Adipocyte (in vitro differentiated cells): ENCODE measurements around the gene C14orf180.

Experiments used
- DNase-seq: peaks from one replicate; pipeline ENCODE4 v3.0.0-alpha.2; 2015; ENCODE audit warnings: low read depth
- H3K27me3 ChIP-seq: replicated peaks from 2 replicates; pipeline ENCODE4 v1.7.0; 2013; ENCODE audit warnings: mild to moderate bottlenecking, low read length, moderate library complexity; ENCODE audit not compliant: control insufficient read depth, insufficient read depth
- H3K36me3 ChIP-seq: 2 replicates; pipeline ENCODE4 v1.7.0; 2013; ENCODE audit warnings: low read length, mild to moderate bottlenecking, moderate library complexity; ENCODE audit not compliant: control insufficient read depth, insufficient read depth, severe bottlenecking
- H3K4me1 ChIP-seq: 2 replicates; pipeline ENCODE4 v1.7.0; 2013; ENCODE audit warnings: mild to moderate bottlenecking, low read length, moderate library complexity; ENCODE audit not compliant: control insufficient read depth, insufficient read depth
- H3K4me3 ChIP-seq: 2 replicates; pipeline ENCODE4 v1.7.0; 2013; ENCODE audit warnings: mild to moderate bottlenecking, low read length, moderate library complexity
- H3K9ac ChIP-seq: 2 replicates; pipeline ENCODE4 v1.7.0; 2013; ENCODE audit warnings: mild to moderate bottlenecking, low read length, moderate library complexity
- H3K9me3 ChIP-seq: 2 replicates; pipeline ENCODE4 v1.7.0; 2013; ENCODE audit warnings: mild to moderate bottlenecking, low read length, moderate library complexity; ENCODE audit not compliant: control insufficient read depth

The C14orf180 gene

DNA sequence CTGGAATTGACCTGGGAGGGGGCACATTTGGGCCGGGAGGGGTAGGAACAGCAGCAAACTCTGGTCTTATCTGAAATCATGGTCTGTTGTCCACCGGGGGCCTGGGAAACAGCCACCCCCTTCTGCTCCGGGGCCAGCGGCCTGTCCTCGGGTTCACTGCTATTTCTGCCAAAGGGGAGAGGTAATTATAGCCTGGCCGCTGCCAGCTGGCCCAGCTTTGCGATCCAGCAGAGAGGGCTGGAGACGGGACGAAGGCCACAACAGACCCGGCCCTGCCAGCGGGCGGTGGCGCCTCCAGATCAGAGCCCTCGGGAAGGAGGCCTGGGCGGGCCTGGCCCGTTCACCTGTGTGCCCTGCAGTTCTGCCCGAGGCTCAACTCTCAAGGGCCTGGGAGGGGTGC lies at the start of gene C14orf180:
Gene C14orf180, plus strand, starts transcription at position 258 of the 400 bp plus-strand sequence. CDS start 6,667 bp downstream, outside the sequence.
- H3K27me3 ChIP-seq = peaks cover 28% of the 10 kb centered on the region
- H3K36me3 ChIP-seq = peaks cover 6% of the 10 kb centered on the region
- peak within 1 kb of the TSS; percentile 90 for H3K9ac ChIP-seq
- H3K4me1 ChIP-seq = peaks cover 63% of the 10 kb centered on the region
- peak within 1 kb of the TSS; percentile 79 for H3K4me3 ChIP-seq
- DNase-seq = no peak
- H3K9me3 ChIP-seq = no peaks in the 10 kb centered on the region

DNA sequence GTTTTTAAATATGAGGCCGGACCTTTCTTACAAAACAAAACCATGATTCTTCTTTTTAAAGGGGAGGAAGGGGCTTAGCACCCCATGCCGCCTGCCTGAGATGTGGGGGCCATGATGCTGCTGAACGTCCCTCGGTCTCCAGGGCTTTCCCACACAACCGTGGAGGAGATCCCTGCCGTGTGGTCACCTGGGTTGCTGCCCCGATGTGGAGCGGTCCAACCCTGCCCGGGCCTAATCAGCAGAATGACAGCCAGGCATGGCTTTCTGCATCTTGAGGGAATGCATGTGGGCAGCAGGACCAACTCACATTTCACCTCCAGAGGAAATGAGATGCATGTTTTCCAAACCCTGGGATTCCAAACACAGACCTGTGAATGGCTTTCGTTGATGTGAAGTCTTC lies 48.9 kb upstream of the C14orf180 start:
- no peak overlapping the region for H3K9ac ChIP-seq
- no peaks in the 10 kb centered on the region for H3K4me1 ChIP-seq

DNA sequence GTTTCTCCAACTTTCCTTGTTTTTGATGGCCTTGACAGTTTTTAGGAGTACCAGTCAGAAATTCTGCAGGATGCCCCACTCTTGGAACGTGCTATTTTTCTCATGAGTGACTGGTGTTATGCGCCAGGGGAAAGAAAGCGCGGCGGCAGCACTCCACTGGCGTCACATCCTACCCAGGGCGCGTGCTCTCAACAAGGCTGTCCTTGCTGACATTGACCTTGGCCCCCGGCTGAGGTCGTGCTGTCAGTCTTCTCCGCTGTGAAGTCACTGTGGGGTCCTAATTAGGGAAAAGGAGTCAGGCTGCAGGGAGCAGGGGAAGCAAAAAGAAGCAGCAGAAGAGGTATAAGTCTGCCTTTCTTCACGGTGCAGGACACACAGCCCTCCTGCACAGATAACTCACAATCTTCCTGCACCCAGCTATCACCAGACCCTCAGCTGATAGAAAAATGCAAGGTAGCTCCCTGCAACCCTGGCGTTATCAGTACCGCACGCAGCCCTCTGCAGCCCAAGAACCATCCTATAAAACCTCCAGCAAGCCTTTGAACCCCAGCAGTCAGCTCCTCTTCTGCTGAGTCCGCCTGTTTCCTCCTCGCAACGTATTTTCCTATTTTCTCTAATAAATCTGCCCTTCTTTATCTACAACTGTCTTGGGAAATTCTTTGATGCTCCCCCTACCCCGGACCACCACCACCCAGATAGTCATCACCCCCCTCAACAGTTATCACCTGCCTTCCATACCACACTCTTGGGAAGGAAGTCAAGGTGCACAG lies 48.0 kb upstream of the C14orf180 start:
- no peak overlapping the region for H3K4me3 ChIP-seq
- H3K4me1 ChIP-seq = no peaks in the 10 kb centered on the region
- H3K9me3 ChIP-seq = peaks cover 8% of the 10 kb centered on the region
- no peak overlapping the region for H3K9ac ChIP-seq
- DNase-seq = no peak
- H3K36me3 ChIP-seq = no peaks in the 10 kb centered on the region
- H3K27me3 ChIP-seq = peaks cover 9% of the 10 kb centered on the region

More for the DNA sequence above, 48.9 kb upstream of the C14orf180 start:
- Histone ChIP-seq H3K36me3 (no peaks in the 10 kb centered on the region), H3K9me3 (peaks cover 8% of the 10 kb centered on the region), H3K27me3 (peaks cover 9% of the 10 kb centered on the region), H3K4me3 (no peak overlapping the region)
- DNase-seq = no peak

DNA sequence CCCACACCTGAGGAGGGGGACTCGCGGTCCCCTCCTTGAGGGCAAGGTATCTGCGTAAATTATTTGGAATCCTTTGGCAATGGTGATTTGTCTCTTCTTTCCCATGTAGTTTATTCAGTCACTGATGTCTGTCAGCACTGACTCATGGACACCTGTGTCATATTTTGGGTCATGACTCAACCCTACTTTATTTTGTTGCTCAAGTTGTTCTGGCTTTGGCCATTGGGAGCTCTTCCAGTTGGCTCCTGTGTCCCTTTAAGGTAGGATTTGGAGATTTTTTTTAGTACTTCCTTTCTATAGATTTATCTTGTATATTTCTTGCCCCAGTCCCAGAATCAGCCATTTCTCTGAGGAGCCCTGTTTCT lies 47.4 kb upstream of the C14orf180 start:
- Histone ChIP-seq H3K9me3 (peaks cover 8% of the 10 kb centered on the region), H3K36me3 (no peaks in the 10 kb centered on the region), H3K4me3 (no peak overlapping the region), H3K9ac (no peak overlapping the region), H3K27me3 (peaks cover 9% of the 10 kb centered on the region), H3K4me1 (no peaks in the 10 kb centered on the region)
- DNase-seq = no peak

DNA sequence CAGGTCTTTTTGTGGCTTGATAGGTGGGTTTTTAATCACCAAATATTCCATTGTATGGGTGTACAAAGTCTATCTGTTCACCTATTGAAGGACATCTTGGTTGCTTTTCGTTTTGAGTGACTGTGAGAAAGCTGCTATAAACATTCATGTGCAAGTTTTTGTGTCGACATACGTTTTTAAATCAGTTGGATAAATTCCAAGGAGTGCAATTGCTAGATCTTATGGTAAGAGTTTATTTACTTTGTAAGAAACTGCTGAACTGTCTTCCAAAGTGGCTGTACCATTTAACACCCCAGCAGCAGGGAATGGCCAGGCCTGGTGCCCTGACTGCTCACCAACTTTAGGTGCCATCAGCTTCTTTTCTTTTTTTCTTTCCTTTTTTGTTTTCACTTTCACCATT lies 45.5 kb upstream of the C14orf180 start:
- no peaks in the 10 kb centered on the region for H3K36me3 ChIP-seq
- peaks cover 14% of the 10 kb centered on the region for H3K27me3 ChIP-seq
- no peaks in the 10 kb centered on the region for H3K9me3 ChIP-seq
- H3K4me1 ChIP-seq = no peaks in the 10 kb centered on the region
- no peak overlapping the region for H3K9ac ChIP-seq
- DNase-seq = no peak
- no peak overlapping the region for H3K4me3 ChIP-seq

DNA sequence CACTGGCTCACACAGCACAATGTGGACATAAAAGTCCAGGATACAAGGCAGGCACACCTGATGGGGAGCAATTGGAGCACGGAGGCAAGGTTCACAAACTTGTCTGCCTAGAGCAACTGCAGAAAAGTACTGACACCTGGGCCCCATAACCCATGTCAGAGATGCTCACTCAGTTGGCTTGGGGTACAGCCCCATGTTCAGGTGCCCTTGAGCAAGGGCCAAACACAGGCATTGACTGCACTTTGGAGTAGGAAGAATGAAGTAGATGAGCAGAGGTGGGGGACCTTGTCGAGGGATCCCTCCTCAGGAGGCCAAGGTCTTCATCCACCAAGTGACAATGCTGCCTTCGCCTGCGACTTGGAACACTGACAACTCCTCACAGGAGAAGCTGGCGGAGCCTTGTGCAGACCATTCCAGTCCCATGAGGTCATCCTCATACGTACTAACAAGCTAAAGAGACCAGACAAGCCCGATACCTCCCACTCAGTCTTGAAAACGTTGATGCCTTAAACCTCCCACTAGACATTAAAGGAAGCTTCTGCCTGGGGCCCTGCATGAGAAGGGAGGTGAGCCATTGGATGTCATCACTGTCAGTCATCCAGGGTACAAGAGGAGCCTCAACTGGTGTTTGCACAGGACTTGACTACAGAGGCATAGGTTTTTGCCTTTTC lies 42.5 kb upstream of the C14orf180 start:
- no peak overlapping the region for H3K4me3 ChIP-seq
- no peak overlapping the region for H3K9ac ChIP-seq
- no peaks in the 10 kb centered on the region for H3K4me1 ChIP-seq
- no peaks in the 10 kb centered on the region for H3K36me3 ChIP-seq
- H3K9me3 ChIP-seq = no peaks in the 10 kb centered on the region
- peaks cover 11% of the 10 kb centered on the region for H3K27me3 ChIP-seq
- DNase-seq = peak; percentile 17

DNA sequence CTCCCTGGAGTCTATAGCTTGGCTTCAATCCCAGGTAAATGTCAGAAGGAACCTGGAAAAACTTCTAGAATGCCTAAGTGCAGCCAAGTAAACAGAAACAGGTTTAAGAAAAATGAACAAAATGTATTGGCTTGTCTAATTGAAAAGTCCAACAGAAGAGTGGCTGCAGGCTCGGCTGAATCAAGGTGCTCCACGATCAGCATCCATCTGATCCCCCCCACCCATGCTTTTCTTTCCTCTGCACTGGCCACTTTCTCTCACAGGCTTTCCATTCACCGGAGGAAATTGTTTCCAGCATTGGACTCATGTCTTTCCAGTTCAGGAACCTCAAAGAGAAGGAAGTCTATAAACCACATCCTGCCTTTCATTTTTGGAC lies 42.0 kb upstream of the C14orf180 start:
- H3K4me3 ChIP-seq = no peak overlapping the region
- no peak for DNase-seq
- H3K27me3 ChIP-seq = peaks cover 10% of the 10 kb centered on the region
- H3K36me3 ChIP-seq = no peaks in the 10 kb centered on the region
- no peaks in the 10 kb centered on the region for H3K4me1 ChIP-seq
- H3K9me3 ChIP-seq = no peaks in the 10 kb centered on the region
- no peak overlapping the region for H3K9ac ChIP-seq

DNA sequence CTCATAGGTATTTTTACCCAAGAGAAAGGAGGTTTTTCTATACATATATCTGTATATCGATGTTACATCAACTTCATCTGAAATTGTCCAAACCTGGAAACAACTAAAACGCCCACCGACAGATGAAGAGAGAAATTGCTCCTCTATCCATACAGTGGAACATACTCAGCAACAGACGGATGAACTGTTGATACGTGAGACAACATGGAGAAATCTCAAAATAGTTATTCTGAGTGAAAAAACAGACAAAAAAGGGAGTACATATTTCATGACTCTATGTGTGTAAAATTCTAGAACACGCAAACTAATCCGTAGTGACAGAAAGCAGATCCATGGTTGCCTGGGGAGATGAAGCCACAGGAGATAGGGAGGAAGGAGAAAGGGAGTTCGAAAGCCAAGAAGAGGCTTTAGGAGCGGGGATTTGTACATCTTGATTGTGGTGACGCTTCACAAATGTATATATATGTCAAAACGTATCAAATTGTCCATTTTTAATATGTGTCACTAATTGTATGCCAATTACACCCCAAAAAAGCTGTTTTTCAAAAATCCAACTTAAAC lies 37.6 kb upstream of the C14orf180 start:
- H3K36me3 ChIP-seq = no peaks in the 10 kb centered on the region
- DNase-seq = no peak
- no peak overlapping the region for H3K9ac ChIP-seq
- H3K27me3 ChIP-seq = peaks cover 39% of the 10 kb centered on the region
- H3K4me1 ChIP-seq = no peaks in the 10 kb centered on the region
- no peak overlapping the region for H3K4me3 ChIP-seq
- H3K9me3 ChIP-seq = no peaks in the 10 kb centered on the region

DNA sequence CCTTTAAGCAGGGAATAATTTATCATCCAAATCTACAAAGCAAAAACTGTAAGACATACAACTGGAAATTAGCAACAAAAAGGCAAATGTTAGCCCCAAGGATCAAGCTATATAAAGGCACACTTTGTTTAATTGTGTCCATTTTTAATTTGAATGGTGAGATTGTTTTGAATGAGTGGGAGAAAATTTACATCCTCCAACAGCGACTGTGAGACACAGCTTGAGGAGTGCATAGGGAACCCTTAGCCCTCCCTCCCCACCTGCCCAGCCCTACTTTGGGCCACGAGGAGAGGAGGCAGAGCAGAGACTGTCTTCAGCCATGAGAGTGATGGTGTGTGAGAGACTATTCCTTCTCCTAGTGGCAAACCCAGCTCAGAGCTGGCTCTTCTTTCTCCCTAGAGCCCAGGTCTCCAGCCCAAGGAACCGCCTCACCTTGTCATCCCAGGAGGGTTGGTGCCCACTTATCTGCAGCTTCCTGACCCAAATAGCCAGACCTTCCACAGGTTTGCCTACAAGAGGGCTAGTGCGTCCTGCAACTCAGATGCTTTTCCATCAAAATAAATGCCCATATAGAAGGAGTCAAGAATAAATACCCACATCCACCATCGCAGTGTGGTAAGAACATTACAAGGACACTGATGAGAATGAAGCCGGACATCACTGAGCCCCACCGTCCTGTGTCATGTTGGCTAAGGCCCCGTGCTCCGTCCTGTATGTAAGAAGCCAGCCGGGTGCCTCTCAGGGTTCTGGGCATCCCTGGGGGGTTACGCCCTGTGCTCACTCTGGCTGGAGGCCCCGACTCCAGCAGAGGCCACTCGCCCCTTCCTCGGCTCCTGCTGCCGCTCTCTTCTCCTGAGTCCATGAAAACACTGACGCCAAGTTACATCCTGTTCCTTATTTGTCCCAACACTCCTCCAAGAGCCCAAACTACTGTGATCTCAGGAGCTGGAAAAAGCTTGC lies 36.4 kb upstream of the C14orf180 start:
- Histone ChIP-seq H3K9ac (no peak overlapping the region), H3K9me3 (no peaks in the 10 kb centered on the region), H3K27me3 (peaks cover 38% of the 10 kb centered on the region), H3K4me1 (no peaks in the 10 kb centered on the region), H3K4me3 (no peak overlapping the region), H3K36me3 (no peaks in the 10 kb centered on the region)
- no peak for DNase-seq

DNA sequence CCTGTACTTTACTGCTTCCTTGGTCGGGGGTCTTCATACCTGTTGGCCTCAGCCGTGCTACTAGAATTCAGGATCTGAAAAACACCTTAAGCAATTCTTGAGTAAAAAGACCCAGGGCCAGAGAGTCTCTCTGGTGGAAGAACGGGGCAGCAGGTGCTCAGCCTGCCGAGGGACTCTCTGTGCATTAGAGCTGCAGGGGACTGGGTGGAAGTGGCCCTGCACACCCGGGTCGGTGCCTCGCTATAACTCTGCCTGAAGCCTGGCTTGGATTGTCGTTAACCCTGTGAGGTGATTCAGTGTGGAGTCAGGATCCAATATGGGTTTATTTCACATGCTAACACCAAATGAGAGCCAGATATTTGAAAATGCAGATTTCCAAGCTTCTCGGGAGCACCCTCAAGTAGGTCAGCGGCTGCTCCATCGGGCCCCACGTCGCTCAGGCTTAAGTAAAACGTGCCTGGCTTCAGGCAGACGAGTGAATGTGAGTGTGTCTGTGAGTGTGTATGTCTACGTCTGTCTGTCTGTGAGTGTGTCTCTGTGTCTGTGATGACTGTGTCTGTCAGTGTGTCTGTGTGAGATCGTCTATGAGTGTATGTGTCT lies 35.1 kb upstream of the C14orf180 start:
- DNase-seq = no peak
- Histone ChIP-seq H3K27me3 (peaks cover 43% of the 10 kb centered on the region), H3K36me3 (no peaks in the 10 kb centered on the region), H3K9me3 (no peaks in the 10 kb centered on the region), H3K4me3 (no peak overlapping the region), H3K4me1 (no peaks in the 10 kb centered on the region), H3K9ac (no peak overlapping the region)
